NCI-H2081 treated with DMSO at 0.1 percent for 48 hours (cell line): Measurements from ENCODE around the gene CPNE8.
"Not testable (repeated sequence)": the region's sequence is repeated elsewhere in the genome, so short reads cannot be mapped to it uniquely, and the experiment has no call there.

Experiments used
- DNase-seq: peaks from one replicate; lab custom pipeline; 2025; lab: John Stamatoyannopoulos, UW

Gene CPNE8

DNA sequence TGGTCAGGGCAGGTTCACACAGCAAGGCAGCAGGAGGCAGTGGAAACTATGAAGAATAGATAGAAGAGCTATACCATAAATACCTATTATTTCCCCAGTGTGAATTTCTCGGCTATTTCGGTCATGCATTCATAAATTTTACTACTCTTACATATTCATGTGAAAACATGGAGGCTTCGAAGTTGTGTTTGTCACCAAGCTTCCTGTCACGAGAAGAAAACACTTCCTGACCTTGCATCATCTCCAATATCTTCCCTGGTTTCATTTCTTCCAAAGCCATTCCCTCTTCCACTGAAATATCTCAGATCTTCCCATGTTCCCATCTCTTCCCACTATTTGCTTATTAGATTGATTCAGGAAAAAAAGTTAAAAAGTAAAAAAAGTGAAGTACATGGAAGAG lies 80.4 kb downstream of the CPNE8 start:
- DNase-seq, result no peak

- DNase-seq, result no peak
Observed at GRCh38 chr12:38823738-38824137, 81.7 kb downstream of the CPNE8 start.

- DNase-seq, result no peak
Observed at GRCh38 chr12:38823314-38823713, 82.1 kb downstream of the CPNE8 start.

DNA sequence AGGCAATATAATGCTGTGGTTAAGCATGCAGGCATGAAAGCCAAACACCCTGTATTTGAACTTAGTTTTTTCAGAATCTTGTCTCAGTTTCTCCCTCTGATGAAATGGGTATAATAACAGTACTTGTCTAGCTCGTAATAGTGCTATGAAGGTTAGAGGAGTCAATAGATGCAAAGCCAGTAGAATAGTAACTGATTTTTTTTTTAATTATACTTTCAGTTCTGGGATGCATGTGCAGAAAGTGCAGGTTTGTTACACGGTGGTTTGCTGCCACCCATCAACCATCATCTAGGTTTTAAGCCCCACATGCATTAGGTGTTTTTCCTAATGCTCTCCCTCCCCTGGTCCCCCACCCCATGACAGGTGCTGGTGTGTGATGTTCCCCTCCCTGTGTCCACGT lies 87.4 kb downstream of the CPNE8 start:
- no peak for DNase-seq

DNA sequence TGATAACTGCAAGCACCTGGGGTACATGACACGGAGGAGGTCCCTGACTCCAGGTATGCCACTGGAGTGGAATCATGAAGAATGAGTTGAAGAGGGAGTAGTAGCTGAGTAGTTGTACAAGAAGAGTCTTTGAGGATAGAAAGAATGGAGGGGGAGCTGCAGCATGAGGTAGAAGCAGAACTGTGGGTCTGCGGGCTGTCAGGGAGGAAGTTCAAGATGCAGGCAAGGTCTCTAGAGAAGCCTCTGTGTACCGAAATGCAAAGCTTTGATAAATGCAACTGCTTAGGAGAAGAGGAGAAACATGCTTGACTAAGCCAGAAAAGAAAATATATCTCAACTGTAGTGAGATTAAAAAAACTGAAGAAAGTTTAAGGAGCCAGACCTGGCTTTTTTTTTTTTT lies 91.5 kb downstream of the CPNE8 start:
- DNase-seq, result no peak

- no peak for DNase-seq
Observed at GRCh38 chr12:38811814-38812356, 93.5 kb downstream of the CPNE8 start.

GRCh38 chr12:38809832-38810231 lies 95.6 kb downstream of the CPNE8 start:
- DNase-seq, result no peak

GRCh38 chr12:38788106-38788505 lies 117.3 kb downstream of the CPNE8 start:
- no peak for DNase-seq

DNA sequence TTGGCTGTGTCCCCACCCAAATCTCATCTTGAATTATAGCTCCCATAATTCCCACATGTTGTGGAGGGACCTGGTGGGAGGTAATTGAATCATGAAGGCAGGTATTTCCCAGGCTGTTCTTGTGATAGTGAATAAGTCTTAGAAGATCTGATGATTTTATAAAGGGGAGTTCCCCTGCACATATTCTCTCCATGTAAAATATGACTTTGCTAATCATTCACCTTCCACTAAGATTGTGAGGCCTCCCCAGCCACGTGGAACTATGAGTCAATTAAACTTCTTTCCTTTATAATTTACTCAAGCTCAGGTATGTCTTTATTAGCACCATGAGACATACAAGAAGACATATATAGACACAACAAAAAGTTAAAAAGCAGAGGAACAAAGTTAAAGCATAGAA lies 120.0 kb downstream of the CPNE8 start:
- DNase-seq, result no peak

- no peak for DNase-seq
Observed at GRCh38 chr12:38783304-38783703, 122.1 kb downstream of the CPNE8 start.

DNA sequence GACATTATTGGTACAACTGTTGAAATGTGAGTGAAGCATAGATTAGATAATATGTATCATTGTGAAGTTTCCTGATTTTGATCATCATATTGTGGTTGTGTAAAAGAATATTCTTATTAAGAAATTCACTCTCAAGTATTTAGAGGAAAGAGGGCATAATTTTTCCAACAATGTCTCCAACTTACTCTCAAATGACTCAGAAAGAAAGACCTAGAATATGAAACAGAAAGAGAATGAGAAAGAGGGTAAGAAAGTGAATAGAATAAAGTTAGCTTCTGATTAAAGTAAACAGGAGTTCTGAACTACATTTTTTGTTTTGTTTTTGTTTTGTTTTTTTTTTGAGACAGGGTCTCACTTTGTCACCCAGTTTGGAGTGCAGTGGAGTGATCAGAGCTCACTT lies 123.0 kb downstream of the CPNE8 start:
- DNase-seq, result no peak

DNA sequence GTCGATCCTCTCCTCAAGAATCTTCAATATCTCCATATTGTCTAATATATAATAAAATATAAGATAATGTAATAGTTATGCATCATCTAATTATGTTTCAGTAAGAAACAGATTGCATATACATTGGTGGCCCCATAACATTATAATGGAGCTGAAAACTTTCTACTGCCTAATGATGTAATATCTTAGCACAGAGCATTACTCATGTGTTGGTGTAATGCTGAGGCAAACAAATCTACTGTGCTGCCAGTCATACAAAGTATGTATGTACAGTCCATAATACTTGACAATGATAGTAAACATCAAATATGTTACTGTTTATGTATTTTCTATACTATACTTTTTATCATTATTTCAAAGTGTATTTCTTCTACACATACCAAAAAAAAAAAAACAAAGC lies 128.7 kb downstream of the CPNE8 start:
- DNase-seq, result no peak

DNA sequence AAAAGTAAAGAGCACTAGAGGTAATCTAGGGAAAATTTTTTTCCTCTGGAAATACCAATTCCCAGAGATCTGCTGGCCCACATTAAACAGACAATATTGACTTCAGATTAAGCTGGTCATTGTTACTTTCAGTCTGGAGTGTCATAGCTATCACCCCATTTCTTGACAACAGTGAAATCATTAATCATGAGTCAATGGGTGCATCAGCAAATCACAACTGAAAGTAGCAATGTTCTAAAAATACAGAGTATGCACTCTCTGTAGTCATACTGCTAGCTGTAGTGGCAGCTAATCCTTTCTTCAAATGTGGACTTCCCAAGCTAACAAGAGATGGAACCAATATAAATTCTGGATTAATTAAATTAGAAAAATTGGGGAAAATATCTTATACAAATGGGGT lies 129.9 kb downstream of the CPNE8 start:
- DNase-seq, result no peak

- no peak for DNase-seq
Observed at GRCh38 chr12:38772437-38772836, 133.0 kb downstream of the CPNE8 start.

DNA sequence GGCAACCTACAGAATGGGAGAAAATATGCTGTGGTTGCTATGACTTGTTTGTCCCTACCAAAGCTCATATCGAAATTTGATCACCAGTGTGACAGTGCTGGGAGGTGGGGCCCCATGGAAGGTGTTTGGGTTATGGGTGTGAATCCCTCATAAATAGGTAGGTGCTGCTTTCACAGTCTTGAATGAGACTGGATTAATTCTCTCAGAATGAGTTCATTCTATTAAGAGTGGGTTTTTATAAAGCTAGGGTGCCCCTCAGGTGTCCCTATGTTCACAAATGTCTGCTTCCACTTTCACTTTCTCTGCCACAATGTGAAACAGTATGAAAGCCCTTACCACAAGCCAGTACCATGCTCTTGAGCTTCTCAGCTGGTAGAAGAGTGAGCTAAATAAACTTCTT lies 133.5 kb downstream of the CPNE8 start:
- DNase-seq, result no peak

DNA sequence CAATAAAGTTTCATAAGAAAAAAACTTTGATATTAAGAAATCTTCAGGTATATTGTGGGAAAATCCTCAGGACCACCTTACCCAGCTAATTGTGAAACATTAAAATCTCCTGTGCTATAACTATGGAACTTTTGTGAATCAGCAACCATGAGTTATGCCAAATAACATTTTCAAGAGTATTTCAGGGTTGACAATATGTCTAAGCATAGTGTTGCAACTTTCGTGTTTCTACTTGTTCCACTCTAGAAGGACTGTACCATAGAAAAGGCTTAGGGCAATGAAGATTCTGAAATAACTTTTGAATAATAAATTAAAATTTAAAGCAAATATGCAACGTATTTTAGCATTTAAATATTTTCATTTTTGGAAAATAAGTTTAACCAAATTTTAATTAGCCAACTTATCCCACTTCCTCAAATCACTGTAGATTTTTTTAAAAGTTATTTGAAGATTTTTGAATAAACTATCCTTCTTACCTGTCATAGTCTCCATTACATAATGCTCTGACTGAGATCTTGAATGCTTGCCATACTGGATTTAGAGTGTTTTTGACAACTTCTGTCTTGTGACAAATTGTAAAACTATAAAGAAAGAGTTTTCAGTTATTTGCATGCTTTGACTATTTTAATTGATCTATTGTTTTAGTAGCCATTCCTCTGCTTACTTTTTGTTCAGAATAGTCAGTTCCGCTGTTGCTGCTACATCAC lies 143.6 kb downstream of the CPNE8 start:
- DNase-seq, result no peak

- DNase-seq, result no peak
Observed at GRCh38 chr12:38761111-38761510, 144.3 kb downstream of the CPNE8 start.

GRCh38 chr12:38759621-38760020 lies 145.8 kb downstream of the CPNE8 start:
- no peak for DNase-seq

DNA sequence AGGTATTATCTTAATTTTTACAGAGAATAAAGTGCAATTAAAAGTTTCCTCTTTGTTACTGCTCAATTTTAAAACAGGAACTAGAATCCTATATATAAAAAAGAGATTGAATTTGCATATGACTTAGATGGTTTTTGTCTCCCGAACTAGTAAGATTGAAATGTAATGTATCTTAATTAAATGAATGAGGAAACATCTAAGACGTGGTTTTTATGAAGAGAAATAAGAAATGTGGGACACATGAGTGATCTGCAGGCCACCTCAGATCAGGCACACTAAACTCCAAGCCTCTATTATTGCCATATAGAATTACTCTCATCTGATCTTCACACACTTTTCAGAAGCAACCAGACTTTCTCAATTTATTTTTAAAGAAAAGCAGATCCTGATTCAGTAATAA lies 158.6 kb downstream of the CPNE8 start:
- no peak for DNase-seq

- DNase-seq, result no peak
Observed at GRCh38 chr12:38745601-38746000, 159.8 kb downstream of the CPNE8 start.

- DNase-seq, result no peak
Observed at GRCh38 chr12:38744041-38744440, 161.3 kb downstream of the CPNE8 start.

DNA sequence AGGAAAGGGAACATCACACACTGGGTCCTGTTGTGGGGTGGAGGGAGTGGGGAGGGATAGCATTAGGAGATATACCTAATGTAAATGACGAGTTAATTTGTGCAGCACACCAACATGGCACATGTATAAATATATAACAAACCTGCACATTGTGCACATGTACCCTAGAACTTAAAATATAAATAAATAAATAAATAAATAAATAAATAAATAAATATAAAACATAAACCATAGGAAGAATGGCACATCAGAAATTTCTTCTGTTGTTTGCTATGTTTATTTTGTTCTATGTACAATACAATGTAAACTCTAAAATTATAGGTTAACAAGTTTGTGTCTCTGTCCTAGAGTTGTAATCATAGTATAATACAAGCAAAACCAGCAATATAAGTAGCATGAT lies 162.9 kb downstream of the CPNE8 start:
- DNase-seq, result not testable (repeated sequence)

DNA sequence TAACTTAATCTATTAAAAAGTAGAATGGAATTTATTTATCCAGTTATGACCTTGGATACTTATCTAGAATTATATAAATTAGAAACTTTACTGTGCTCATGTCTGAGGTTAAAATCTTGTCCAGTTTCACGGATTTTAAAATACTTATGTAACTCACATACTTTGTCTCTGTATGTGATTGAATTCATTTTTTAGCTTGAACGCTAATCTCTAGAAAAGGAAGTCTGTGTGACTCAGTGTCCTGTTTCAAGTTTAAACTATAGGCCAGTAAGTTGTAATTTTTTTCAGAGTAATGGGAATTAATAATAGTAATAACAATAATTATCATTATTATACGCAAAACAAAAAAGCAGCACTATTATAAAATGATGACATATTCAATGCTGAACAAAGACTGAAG lies 168.6 kb downstream of the CPNE8 start:
- no peak for DNase-seq

- no peak for DNase-seq
Observed at GRCh38 chr12:38732761-38733160, 172.6 kb downstream of the CPNE8 start.
